Natural killer cell (primary cell): Measurements from ENCODE around the gene CSRP1. TPM values are rescaled to one million over a fixed set of nuclear protein-coding genes. Genes with fewer than 3 reads are reported as not detected.

Source experiments
- ATAC-seq, 3 donors: fragments of 150-1000 bp in 2 of 3; fragments of 200-7000 bp in 1 of 3; cut with Tn5 transposase; 1 replicate in 1 of 3; 2 replicates in 2 of 3; pipeline ENCODE4 v1.10.0; 2021; ENCODE audit warnings: mild to moderate bottlenecking in 2 of 3, moderate library complexity in 2 of 3
- DNase-seq, 2 donors: peaks; one replicate each; pipeline versions ENCODE4 v3.0.0 to v3.0.0-alpha.2; 2013 to 2021; ENCODE audit warnings: mixed read lengths in 1 of 2
- H3K27ac ChIP-seq: one replicate; pipeline ENCODE4 v1.5.1; 2013; ENCODE audit warnings: mild to moderate bottlenecking, low read length
- H3K27me3 ChIP-seq: one replicate; pipeline ENCODE4 v1.6.1; 2013; ENCODE audit warnings: low read length; ENCODE audit not compliant: control insufficient read depth, insufficient read depth
- H3K36me3 ChIP-seq: one replicate; pipeline ENCODE4 v1.6.1; 2013; ENCODE audit warnings: low read length; ENCODE audit not compliant: control insufficient read depth, insufficient read depth
- H3K4me1 ChIP-seq: one replicate; pipeline ENCODE4 v1.6.1; 2013; ENCODE audit warnings: low read length; ENCODE audit not compliant: control insufficient read depth, insufficient read depth
- H3K4me3 ChIP-seq: one replicate; pipeline ENCODE4 v1.5.1; 2013; ENCODE audit warnings: low read length
- H3K9me3 ChIP-seq: one replicate; pipeline ENCODE4 v1.6.1; 2013; ENCODE audit warnings: low read length; ENCODE audit not compliant: control insufficient read depth, insufficient read depth
- H3K27ac Mint-ChIP-seq, 2 donors: one replicate each; pipeline ENCODE4 v1.8.0; 2022; ENCODE audit warnings: mild to moderate bottlenecking in 2 of 2, mixed read lengths in 2 of 2, moderate library complexity in 1 of 2
- H3K27me3 Mint-ChIP-seq, 2 donors: one replicate each; pipeline ENCODE4 v1.8.0; 2022; ENCODE audit warnings: low read depth in 2 of 2, mixed read lengths in 2 of 2
- H3K36me3 Mint-ChIP-seq: one replicate; pipeline ENCODE4 v1.8.0; 2022; ENCODE audit warnings: mixed read lengths
- H3K4me1 Mint-ChIP-seq, 2 donors: one replicate each; pipeline ENCODE4 v1.8.0; 2022; ENCODE audit warnings: mixed read lengths in 2 of 2
- H3K4me3 Mint-ChIP-seq: one replicate; pipeline ENCODE4 v1.8.0; 2022; ENCODE audit warnings: mild to moderate bottlenecking, moderate library complexity, mixed read lengths
- H3K9me3 Mint-ChIP-seq, 2 donors: one replicate each; pipeline ENCODE4 v1.8.0; 2022; ENCODE audit warnings: mixed read lengths in 2 of 2
- WGBS: methylation state at CpG from one replicate; pipeline ENCODE4 v1.1.7; 2013; ENCODE audit warnings: missing lambda C conversion rate; ENCODE audit not compliant: insufficient coverage; 5-methylcytosine and 5-hydroxymethylcytosine counted together
- intact Hi-C: fragments of 100-400 bp; cut with micrococcal nuclease; formaldehyde crosslinking; loops from one replicate; pipeline ENCODE4 v1.14.2; 2022
- total RNA-seq, 4 donors: library from RNA; stranded (reverse); fragments of 120-200 nt in 1 of 4; gene quantifications; one replicate each; pipeline versions ENCODE4 v1.2.3 to v1.2.4, GENCODE V29; 2013 to 2022
- TF ChIP-seq, protein P1 (sequence below): fragments of 200-600 bp; IDR thresholded peaks from one replicate; pipeline ENCODE4 v1.8.0; 2022; ENCODE audit warnings: antibody characterized with exemption

Gene CSRP1
- total RNA-seq, 3 donors from 2014 or later (not counting 1 experiment from before 2014, with no cell fraction given) = 36.9 to 48.4 (median 44.1) TPM

DNA sequence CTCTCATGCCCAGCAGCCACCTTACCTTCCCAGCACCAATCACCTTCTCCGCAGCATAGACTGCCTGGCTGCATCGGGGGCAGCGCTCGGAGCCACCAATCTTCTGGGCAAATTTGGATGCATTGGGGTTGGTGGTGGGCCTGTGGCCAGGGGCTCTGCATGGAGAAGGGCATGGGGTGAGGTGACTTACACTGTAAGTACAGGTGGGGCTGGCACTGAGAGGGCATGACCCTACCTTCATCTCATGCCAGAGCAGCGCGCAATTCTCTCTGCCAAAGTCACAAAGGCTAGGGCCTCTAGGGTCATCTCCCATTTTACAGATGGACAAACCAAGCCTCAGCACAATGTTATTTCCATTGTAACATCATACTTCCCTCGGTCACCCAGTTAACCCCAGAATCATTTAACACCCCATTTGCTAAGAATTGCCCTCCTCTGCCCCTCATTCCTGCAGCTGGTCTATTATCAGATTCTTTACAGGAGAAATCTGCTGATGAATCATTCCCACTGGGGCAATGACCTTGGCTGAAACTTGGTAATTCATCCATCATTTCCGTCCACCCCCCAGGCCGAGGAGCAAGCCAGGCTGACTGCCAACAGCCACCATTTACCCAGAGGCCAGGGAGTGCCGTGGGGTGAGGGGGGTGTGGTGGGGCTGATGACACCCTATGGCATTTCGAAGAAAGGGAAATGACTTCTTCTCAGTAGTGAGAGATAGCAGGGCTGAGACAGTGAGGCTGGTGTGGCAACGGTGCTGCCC, 17.9 kb downstream of the CSRP1 start:
- Mint-ChIP-seq H3K27me3 (no peaks in the 10 kb centered on the region), H3K9me3 (no peaks in the 10 kb centered on the region), H3K4me1 (peaks cover 14 to 16% of the 10 kb centered on the region in 2 donors), H3K4me3 (no peak overlapping the region), H3K36me3 (no peaks in the 10 kb centered on the region), H3K27ac (no peak overlapping the region)
- intact Hi-C loops = no loop called here
- Histone ChIP-seq H3K36me3 (peaks cover 20% of the 10 kb centered on the region), H3K9me3 (no peaks in the 10 kb centered on the region), H3K4me1 (no peaks in the 10 kb centered on the region), H3K27ac (no peak overlapping the region), H3K27me3 (no peaks in the 10 kb centered on the region), H3K4me3 (no peak overlapping the region)
- ATAC-seq = peak in 2 of 3 donors; percentile 35 to 68
- WGBS = 89% methylated on average over 12 of the region's 12 CpGs
- TF ChIP-seq, protein P1, sequence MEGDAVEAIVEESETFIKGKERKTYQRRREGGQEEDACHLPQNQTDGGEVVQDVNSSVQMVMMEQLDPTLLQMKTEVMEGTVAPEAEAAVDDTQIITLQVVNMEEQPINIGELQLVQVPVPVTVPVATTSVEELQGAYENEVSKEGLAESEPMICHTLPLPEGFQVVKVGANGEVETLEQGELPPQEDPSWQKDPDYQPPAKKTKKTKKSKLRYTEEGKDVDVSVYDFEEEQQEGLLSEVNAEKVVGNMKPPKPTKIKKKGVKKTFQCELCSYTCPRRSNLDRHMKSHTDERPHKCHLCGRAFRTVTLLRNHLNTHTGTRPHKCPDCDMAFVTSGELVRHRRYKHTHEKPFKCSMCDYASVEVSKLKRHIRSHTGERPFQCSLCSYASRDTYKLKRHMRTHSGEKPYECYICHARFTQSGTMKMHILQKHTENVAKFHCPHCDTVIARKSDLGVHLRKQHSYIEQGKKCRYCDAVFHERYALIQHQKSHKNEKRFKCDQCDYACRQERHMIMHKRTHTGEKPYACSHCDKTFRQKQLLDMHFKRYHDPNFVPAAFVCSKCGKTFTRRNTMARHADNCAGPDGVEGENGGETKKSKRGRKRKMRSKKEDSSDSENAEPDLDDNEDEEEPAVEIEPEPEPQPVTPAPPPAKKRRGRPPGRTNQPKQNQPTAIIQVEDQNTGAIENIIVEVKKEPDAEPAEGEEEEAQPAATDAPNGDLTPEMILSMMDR = no peak
- DNase-seq = no peak

DNA sequence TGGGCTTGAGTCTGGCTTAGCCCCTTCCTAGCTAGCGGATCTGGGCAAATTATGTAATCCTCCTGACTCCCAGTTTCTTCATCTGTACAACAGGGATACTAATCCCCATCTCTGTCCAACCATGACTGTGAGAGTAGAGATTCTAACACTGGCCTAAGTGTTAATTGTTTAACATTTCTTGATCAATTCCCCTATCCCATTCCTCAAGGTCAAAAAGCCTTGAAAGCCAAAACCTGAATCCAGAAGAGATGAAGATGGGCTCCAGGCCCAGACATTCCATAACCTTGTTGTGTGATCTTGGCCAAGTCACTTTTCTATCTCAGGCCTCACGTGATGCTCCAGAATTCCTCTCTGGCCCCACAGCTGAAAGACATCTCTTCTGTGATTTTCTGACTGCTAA, 19.2 kb downstream of the CSRP1 start:
- H3K27me3 Mint-ChIP-seq = no peaks in the 10 kb centered on the region
- peaks cover 16% of the 10 kb centered on the region for H3K36me3 ChIP-seq
- ATAC-seq (no peak), DNase-seq (no peak)
- H3K4me1 ChIP-seq = no peaks in the 10 kb centered on the region
- H3K27ac Mint-ChIP-seq = no peak overlapping the region
- WGBS = 98% methylated on average over 2 of the region's 2 CpGs
- H3K36me3 Mint-ChIP-seq = no peaks in the 10 kb centered on the region
- intact Hi-C loops = no loop called here
- H3K4me3 Mint-ChIP-seq = no peak overlapping the region
- no peak overlapping the region for H3K4me3 ChIP-seq
- H3K27me3 ChIP-seq = no peaks in the 10 kb centered on the region
- peaks cover 14 to 16% of the 10 kb centered on the region in 2 donors for H3K4me1 Mint-ChIP-seq
- H3K27ac ChIP-seq = no peak overlapping the region
- H3K9me3 Mint-ChIP-seq = no peaks in the 10 kb centered on the region
- H3K9me3 ChIP-seq = no peaks in the 10 kb centered on the region
- TF ChIP-seq, protein P1 = no peak

DNA sequence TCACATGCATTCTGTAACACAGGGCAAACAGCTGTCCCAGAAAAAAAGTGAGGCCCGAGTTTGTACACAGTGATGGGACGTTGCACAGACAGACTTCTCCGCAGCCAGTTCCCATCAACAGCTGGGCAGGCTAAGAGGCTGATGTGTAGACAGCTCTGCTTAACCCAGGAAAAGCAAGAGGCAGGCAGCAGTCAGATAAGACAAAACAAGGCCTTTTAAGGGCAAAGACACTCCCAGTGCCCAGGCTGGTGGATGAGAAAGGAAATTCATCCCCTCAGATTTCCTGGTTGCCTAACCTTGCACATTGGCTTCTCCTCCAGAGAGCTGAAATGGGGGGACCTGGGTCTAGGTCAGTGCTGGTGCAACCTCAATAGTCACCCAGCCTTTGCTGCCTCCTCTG, 20.7 kb downstream of the CSRP1 start:
- Mint-ChIP-seq H3K4me3 (no peak overlapping the region), H3K9me3 (no peaks in the 10 kb centered on the region), H3K4me1 (peaks cover 12 to 19% of the 10 kb centered on the region in 2 donors), H3K27me3 (peaks cover 4% of the 10 kb centered on the region in 2 donors), H3K36me3 (no peaks in the 10 kb centered on the region), H3K27ac (no peak overlapping the region)
- no peak for ATAC-seq
- Histone ChIP-seq H3K36me3 (peaks cover 12% of the 10 kb centered on the region), H3K9me3 (no peaks in the 10 kb centered on the region), H3K4me3 (no peak overlapping the region), H3K27ac (no peak overlapping the region), H3K27me3 (peaks cover 5% of the 10 kb centered on the region), H3K4me1 (peaks cover 11% of the 10 kb centered on the region)
- TF ChIP-seq, protein P1 = no peak
- no peak for DNase-seq
- intact Hi-C loops = no loop called here
- 43% methylated on average over 3 of the region's 3 CpGs for WGBS
